H9 (cell line): Measurements from ENCODE around the gene LACRT. TPM values are rescaled to one million over a fixed set of nuclear protein-coding genes. Genes with fewer than 3 reads are reported as not detected.
A peak's percentile ranks its signal among the peaks of the same experiment; 100 is the strongest.

Source experiments
- DNase-seq: peaks from one replicate; pipeline ENCODE4 v3.0.0-alpha.2; 2017
- H2AFZ ChIP-seq: one replicate; pipeline ENCODE4 v1.6.1; 2013; ENCODE audit warnings: mild to moderate bottlenecking, low read length, control low read depth, moderate library complexity
- H2AK5ac ChIP-seq: 2 replicates; pipeline ENCODE4 v1.6.1; 2013; ENCODE audit warnings: low read length, control low read depth, mixed read lengths; ENCODE audit not compliant: insufficient read length
- H2BK120ac ChIP-seq: one replicate; pipeline ENCODE4 v1.6.1; 2013; ENCODE audit warnings: low read depth, mild to moderate bottlenecking, low read length, control low read depth, inconsistent platforms; ENCODE audit not compliant: poor library complexity, severe bottlenecking
- H2BK12ac ChIP-seq: 2 replicates; pipeline ENCODE4 v1.6.1; 2013; ENCODE audit warnings: low read length, control low read depth, mixed read lengths, low read depth; ENCODE audit not compliant: insufficient read length
- H2BK15ac ChIP-seq: 2 replicates; pipeline ENCODE4 v1.6.1; 2013; ENCODE audit warnings: low read depth, low read length, control low read depth
- H2BK20ac ChIP-seq: one replicate; pipeline ENCODE4 v1.6.1; 2013; ENCODE audit warnings: low read depth, mild to moderate bottlenecking, low read length, control low read depth, inconsistent platforms; ENCODE audit not compliant: poor library complexity, severe bottlenecking
- H2BK5ac ChIP-seq: 2 replicates; pipeline ENCODE4 v1.6.1; 2013; ENCODE audit warnings: low read length, control low read depth, mixed read lengths; ENCODE audit not compliant: insufficient read length
- H3K14ac ChIP-seq: 2 replicates; pipeline ENCODE4 v1.6.1; 2013; ENCODE audit warnings: low read length, control low read depth; ENCODE audit not compliant: insufficient read depth
- H3K18ac ChIP-seq: 2 replicates; pipeline ENCODE4 v1.6.1; 2013; ENCODE audit warnings: low read depth, mild to moderate bottlenecking, mixed read lengths, low read length, control low read depth; ENCODE audit not compliant: insufficient read length
- H3K23ac ChIP-seq: 2 replicates; pipeline ENCODE4 v1.6.1; 2013; ENCODE audit warnings: low read length, control low read depth, mixed read lengths, low read depth; ENCODE audit not compliant: insufficient read length
- H3K23me2 ChIP-seq: 2 replicates; pipeline ENCODE4 v1.6.1; 2013; ENCODE audit warnings: low read depth, mild to moderate bottlenecking, mixed read lengths, low read length, control low read depth; ENCODE audit not compliant: insufficient read length, poor library complexity, severe bottlenecking
- H3K27ac ChIP-seq: 2 replicates; pipeline ENCODE4 v1.5.1; 2013; ENCODE audit warnings: low read length, control low read depth, mixed read lengths, low read depth; ENCODE audit not compliant: insufficient read length
- H3K27me3 ChIP-seq: 2 replicates; pipeline ENCODE4 v1.6.1; 2013; ENCODE audit warnings: low read length, control low read depth, inconsistent platforms; ENCODE audit not compliant: insufficient read depth
- H3K4ac ChIP-seq: 2 replicates; pipeline ENCODE4 v1.6.1; 2013; ENCODE audit warnings: low read depth, mild to moderate bottlenecking, control low read depth, inconsistent platforms, low read length, moderate library complexity
- H3K4me1 ChIP-seq: 2 replicates; pipeline ENCODE4 v1.6.1; 2013; ENCODE audit warnings: low read length, control low read depth, inconsistent platforms; ENCODE audit not compliant: insufficient read depth
- H3K4me2 ChIP-seq: 2 replicates; pipeline ENCODE4 v1.6.1; 2013; ENCODE audit warnings: low read length, control low read depth, mixed read lengths; ENCODE audit not compliant: insufficient read length, insufficient read depth
- H3K56ac ChIP-seq: 2 replicates; pipeline ENCODE4 v1.6.1; 2013; ENCODE audit warnings: low read depth, mild to moderate bottlenecking, mixed read lengths, low read length, control low read depth; ENCODE audit not compliant: insufficient read length
- H3K79me1 ChIP-seq: 2 replicates; pipeline ENCODE4 v1.6.1; 2013; ENCODE audit warnings: low read depth, mild to moderate bottlenecking, moderate library complexity, low read length, control low read depth, inconsistent platforms; ENCODE audit not compliant: insufficient read depth, poor library complexity, severe bottlenecking
- H3K79me2 ChIP-seq: 2 replicates; pipeline ENCODE4 v1.6.1; 2013; ENCODE audit warnings: low read length, control low read depth, inconsistent platforms; ENCODE audit not compliant: insufficient read depth
- H3K9ac ChIP-seq: 2 replicates; pipeline ENCODE4 v1.6.1; 2013; ENCODE audit warnings: low read length, control low read depth, mixed read lengths; ENCODE audit not compliant: insufficient read length; ENCODE audit errors: extremely low read depth
- H3K9me3 ChIP-seq: one replicate; pipeline ENCODE4 v1.6.1; 2013; ENCODE audit warnings: low read depth, low read length, inconsistent platforms; ENCODE audit not compliant: control insufficient read depth
- H3T11ph ChIP-seq: one replicate; pipeline ENCODE4 v1.6.1; 2013; ENCODE audit warnings: mild to moderate bottlenecking, low read length, control low read depth, inconsistent platforms
- H4K20me1 ChIP-seq: one replicate; pipeline ENCODE4 v1.6.1; 2013; ENCODE audit not compliant: control insufficient read depth, insufficient read length, insufficient read depth
- H4K5ac ChIP-seq: 2 replicates; pipeline ENCODE4 v1.6.1; 2013; ENCODE audit warnings: low read depth, mild to moderate bottlenecking, mixed read lengths, low read length, control low read depth; ENCODE audit not compliant: insufficient read length
- H4K8ac ChIP-seq: replicated peaks from 2 replicates; pipeline ENCODE4 v1.6.1; 2013; ENCODE audit warnings: low read length, control low read depth, mixed read lengths, low read depth; ENCODE audit not compliant: insufficient read length
- H4K91ac ChIP-seq: 2 replicates; pipeline ENCODE4 v1.6.1; 2013; ENCODE audit warnings: low read depth, mild to moderate bottlenecking, moderate library complexity, mixed read lengths, low read length, control low read depth; ENCODE audit not compliant: insufficient read length
- H3K27ac Mint-ChIP-seq, 3 experiments: 2 replicates in 2 of 3; 3 replicates in 1 of 3; pipeline ENCODE4 v1.8.0; 2020 to 2021; ENCODE audit warnings: mixed read lengths in 3 of 3, mild to moderate bottlenecking in 1 of 3, moderate library complexity in 1 of 3
- H3K27me3 Mint-ChIP-seq: 2 replicates; pipeline ENCODE4 v1.8.0; 2021; ENCODE audit warnings: low read depth, mild to moderate bottlenecking, moderate library complexity, mixed read lengths
- H3K36me3 Mint-ChIP-seq, 3 experiments: 2 replicates in 2 of 3; 3 replicates in 1 of 3; pipeline ENCODE4 v1.8.0; 2020 to 2021; ENCODE audit warnings: low read depth in 3 of 3, mixed read lengths in 3 of 3; ENCODE audit not compliant: insufficient read depth in 1 of 3
- H3K4me1 Mint-ChIP-seq, 2 experiments: 2 replicates each; pipeline ENCODE4 v1.8.0; 2020; ENCODE audit warnings: mixed read lengths in 2 of 2
- H3K4me3 Mint-ChIP-seq, 2 experiments: 2 replicates in 1 of 2; 3 replicates in 1 of 2; pipeline ENCODE4 v1.8.0; 2020 to 2021; ENCODE audit warnings: mild to moderate bottlenecking in 2 of 2, mixed read lengths in 2 of 2, moderate library complexity in 1 of 2
- H3K9me3 Mint-ChIP-seq, 2 experiments: 2 replicates in 1 of 2; 3 replicates in 1 of 2; pipeline ENCODE4 v1.8.0; 2020; ENCODE audit warnings: mild to moderate bottlenecking in 2 of 2, mixed read lengths in 2 of 2, moderate library complexity in 1 of 2
- WGBS: extraction: QIAGEN DNeasy Blood & Tissue Kit; methylation state at CpG from one replicate; pipeline ENCODE4 v1.1.7; 2013; ENCODE audit warnings: missing lambda C conversion rate, low lambda C conversion rate, mixed read lengths; ENCODE audit not compliant: insufficient read length; ENCODE audit errors: extremely low coverage; 5-methylcytosine and 5-hydroxymethylcytosine counted together
- total RNA-seq: library from RNA; stranded (reverse); gene quantifications from 2 replicates; pipeline ENCODE4 v1.2.1, GENCODE V29; 2021
- TF ChIP-seq, protein P1 (sequence below): fragments of 200-600 bp; sonication (generic); conservative IDR thresholded peaks from 3 replicates; pipeline ENCODE4 v1.8.0; 2021; ENCODE audit warnings: antibody characterized with exemption, mild to moderate bottlenecking

Gene LACRT
- total RNA-seq, 1 experiment from 2014 or later, result not detected

DNA sequence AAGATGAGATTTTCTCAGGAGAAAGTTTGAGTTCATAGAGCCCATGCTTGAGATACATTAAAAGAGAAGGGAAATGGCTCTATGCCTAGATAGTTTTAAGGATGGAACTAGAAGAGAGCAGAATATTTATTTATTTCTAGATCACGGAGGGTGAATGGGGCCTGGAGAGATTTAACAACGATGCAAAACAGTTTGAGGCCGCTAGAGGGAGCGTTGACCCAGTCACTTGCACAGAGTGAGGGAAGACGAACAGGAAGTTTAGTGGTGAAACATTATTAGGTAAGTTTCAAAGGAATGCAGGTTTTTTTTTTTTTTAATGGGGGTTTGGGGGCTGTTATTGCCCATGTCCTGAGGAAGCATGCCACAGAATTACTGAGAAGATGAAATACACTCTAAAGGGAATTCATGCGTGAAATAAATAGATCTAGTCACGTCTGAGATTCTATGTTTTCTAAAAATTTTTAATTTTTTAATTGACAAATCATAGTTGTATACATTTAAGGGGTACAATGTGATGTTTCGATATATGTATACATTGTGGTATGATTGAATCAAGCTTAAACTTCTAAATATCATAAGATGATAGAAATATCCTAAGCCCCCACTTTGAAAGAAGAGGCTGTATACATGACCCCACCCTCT, 31.4 kb downstream of the LACRT start:
- H4K20me1 ChIP-seq, result no peaks in the 10 kb centered on the region
- Mint-ChIP-seq H3K4me3 (no peak overlapping the region; a peak in 1 of 5 replicates), H3K4me1 (no peaks in the 10 kb centered on the region), H3K9me3 (no peaks in the 10 kb centered on the region), H3K27ac (no peak overlapping the region), H3K27me3 (peaks cover 66% of the 10 kb centered on the region), H3K36me3 (no peaks in the 10 kb centered on the region; a peak in 1 of 7 replicates)
- no peak overlapping the region for H3K14ac ChIP-seq
- H3K9ac ChIP-seq, result no peak overlapping the region
- H2BK5ac ChIP-seq, result no peak overlapping the region
- H4K91ac ChIP-seq, result no peak overlapping the region
- H2BK12ac ChIP-seq, result no peak overlapping the region
- no peak overlapping the region for H3T11ph ChIP-seq
- no peaks in the 10 kb centered on the region for H3K79me2 ChIP-seq
- H3K4me1 ChIP-seq, result no peaks in the 10 kb centered on the region
- no peak overlapping the region for H3K27ac ChIP-seq
- no peak overlapping the region for H4K8ac ChIP-seq
- no CpG with 5 or more reads among the region's 8 CpGs for WGBS
- H2AK5ac ChIP-seq, result no peak overlapping the region
- H2AFZ ChIP-seq, result no peak overlapping the region
- no peak overlapping the region for H3K56ac ChIP-seq
- H3K4ac ChIP-seq, result no peak overlapping the region
- no peak overlapping the region for H4K5ac ChIP-seq
- H3K79me1 ChIP-seq, result no peaks in the 10 kb centered on the region
- H2BK120ac ChIP-seq, result no peak overlapping the region
- no peak overlapping the region for H2BK20ac ChIP-seq
- no peaks in the 10 kb centered on the region for H3K23me2 ChIP-seq
- no peak overlapping the region for H3K23ac ChIP-seq
- H2BK15ac ChIP-seq, result no peak overlapping the region
- DNase-seq, result peak; percentile 72
- no peak overlapping the region for H3K4me2 ChIP-seq
- no peaks in the 10 kb centered on the region; the same call in 1 of the 2 replicates for H3K27me3 ChIP-seq
- TF ChIP-seq, protein P1, sequence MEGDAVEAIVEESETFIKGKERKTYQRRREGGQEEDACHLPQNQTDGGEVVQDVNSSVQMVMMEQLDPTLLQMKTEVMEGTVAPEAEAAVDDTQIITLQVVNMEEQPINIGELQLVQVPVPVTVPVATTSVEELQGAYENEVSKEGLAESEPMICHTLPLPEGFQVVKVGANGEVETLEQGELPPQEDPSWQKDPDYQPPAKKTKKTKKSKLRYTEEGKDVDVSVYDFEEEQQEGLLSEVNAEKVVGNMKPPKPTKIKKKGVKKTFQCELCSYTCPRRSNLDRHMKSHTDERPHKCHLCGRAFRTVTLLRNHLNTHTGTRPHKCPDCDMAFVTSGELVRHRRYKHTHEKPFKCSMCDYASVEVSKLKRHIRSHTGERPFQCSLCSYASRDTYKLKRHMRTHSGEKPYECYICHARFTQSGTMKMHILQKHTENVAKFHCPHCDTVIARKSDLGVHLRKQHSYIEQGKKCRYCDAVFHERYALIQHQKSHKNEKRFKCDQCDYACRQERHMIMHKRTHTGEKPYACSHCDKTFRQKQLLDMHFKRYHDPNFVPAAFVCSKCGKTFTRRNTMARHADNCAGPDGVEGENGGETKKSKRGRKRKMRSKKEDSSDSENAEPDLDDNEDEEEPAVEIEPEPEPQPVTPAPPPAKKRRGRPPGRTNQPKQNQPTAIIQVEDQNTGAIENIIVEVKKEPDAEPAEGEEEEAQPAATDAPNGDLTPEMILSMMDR, result peak; percentile 86
- H3K18ac ChIP-seq, result no peak overlapping the region
- no peaks in the 10 kb centered on the region for H3K9me3 ChIP-seq
